OCI-LY3 (cell line): ENCODE measurements around the gene MTHFD2.

ENCODE experiments used
- EZH2phosphoT487 ChIP-seq: fragments of 200-600 bp; shearing (Covaris generic); IDR thresholded peaks from 2 replicates; pipeline ENCODE4 v1.6.1; 2018; ENCODE audit warnings: antibody characterized with exemption, mixed run types, low read depth
- TF ChIP-seq, protein P1 (sequence below): fragments of 200-600, 300-600 bp; sonication (generic); IDR thresholded peaks from 2 replicates; pipeline ENCODE4 v1.5.1; 2014; ENCODE audit warnings: antibody characterized with exemption, low read length, low read depth

DNA sequence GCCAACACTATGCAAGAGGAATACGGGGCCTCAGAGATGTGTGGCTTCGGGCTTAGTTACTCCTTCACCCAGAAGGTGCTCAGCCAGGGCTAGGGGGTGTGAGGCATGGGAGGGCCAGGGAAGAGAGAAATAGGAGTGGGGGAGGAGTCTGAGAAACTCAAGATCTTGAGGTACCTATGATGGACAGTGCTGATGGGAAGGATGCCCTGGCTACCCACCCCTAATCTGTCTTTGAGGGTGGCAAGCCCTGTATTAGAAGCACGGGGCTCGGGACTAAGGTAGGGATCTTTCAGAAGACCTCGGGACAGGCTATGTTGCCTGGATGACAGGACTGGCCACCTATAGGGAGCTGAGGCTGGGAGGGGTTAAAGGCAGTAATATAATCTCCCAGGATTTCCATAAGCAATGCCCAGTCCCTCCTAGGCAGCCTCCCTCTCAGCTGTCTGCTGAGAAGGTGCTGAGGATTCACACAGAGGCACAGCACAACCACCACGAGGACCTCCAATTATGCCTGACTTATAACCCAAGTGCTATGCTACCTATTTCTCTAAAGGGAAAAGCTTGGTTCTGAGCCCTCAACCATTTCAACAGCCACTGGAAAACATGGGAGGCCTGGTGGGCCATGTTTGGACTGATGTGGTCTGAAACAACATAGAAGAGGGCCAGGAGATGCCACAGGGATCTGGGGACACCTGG lies 23.3 kb downstream of the MTHFD2 start:
- TF ChIP-seq, protein P1, sequence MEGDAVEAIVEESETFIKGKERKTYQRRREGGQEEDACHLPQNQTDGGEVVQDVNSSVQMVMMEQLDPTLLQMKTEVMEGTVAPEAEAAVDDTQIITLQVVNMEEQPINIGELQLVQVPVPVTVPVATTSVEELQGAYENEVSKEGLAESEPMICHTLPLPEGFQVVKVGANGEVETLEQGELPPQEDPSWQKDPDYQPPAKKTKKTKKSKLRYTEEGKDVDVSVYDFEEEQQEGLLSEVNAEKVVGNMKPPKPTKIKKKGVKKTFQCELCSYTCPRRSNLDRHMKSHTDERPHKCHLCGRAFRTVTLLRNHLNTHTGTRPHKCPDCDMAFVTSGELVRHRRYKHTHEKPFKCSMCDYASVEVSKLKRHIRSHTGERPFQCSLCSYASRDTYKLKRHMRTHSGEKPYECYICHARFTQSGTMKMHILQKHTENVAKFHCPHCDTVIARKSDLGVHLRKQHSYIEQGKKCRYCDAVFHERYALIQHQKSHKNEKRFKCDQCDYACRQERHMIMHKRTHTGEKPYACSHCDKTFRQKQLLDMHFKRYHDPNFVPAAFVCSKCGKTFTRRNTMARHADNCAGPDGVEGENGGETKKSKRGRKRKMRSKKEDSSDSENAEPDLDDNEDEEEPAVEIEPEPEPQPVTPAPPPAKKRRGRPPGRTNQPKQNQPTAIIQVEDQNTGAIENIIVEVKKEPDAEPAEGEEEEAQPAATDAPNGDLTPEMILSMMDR = no peak
- no peak for TF ChIP-seq EZH2phosphoT487
